HepG2 (cell line): ENCODE data around the gene ZNF446. TPM values are rescaled to one million over a fixed set of nuclear protein-coding genes. Genes with fewer than 3 reads are reported as not detected.

Source experiments
- ARNT2 ChIP-seq: sonication (generic); formaldehyde crosslinking; IDR thresholded peaks from 2 replicates; pipeline ENCODE4 v1.8.0; 2022; ENCODE audit warnings: mild to moderate bottlenecking, low read depth, missing genetic modification reagents, moderate library complexity
- KLF13 ChIP-seq: sonication (generic); formaldehyde crosslinking; IDR thresholded peaks from 2 replicates; pipeline ENCODE4 v1.4.0; 2020; ENCODE audit warnings: mild to moderate bottlenecking, missing genetic modification reagents
- SUZ12 ChIP-seq: fragments of 150-350 bp; IDR thresholded peaks from 2 replicates; pipeline ENCODE4 v1.6.1; 2014; ENCODE audit warnings: low read depth, low read length
- TIGD3 ChIP-seq: sonication (generic); formaldehyde crosslinking; IDR thresholded peaks from 2 replicates; pipeline ENCODE4 v1.5.1; 2020; ENCODE audit warnings: mild to moderate bottlenecking, missing genetic modification reagents, borderline replicate concordance
- ZFP41 ChIP-seq: sonication (generic); formaldehyde crosslinking; IDR thresholded peaks from 2 replicates; pipeline ENCODE4 v1.4.0; 2020; ENCODE audit warnings: mild to moderate bottlenecking, missing genetic modification reagents, borderline replicate concordance
- ZNF224 ChIP-seq: sonication (generic); formaldehyde crosslinking; IDR thresholded peaks from 2 replicates; pipeline ENCODE4 v1.5.0; 2020; ENCODE audit warnings: mild to moderate bottlenecking, missing genetic modification reagents
- ZNF44 ChIP-seq: sonication (generic); formaldehyde crosslinking; IDR thresholded peaks from 2 replicates; pipeline ENCODE4 v1.5.1; 2020; ENCODE audit warnings: mild to moderate bottlenecking, missing genetic modification reagents
- ZNF460 ChIP-seq: sonication (generic); formaldehyde crosslinking; IDR thresholded peaks from 2 replicates; pipeline ENCODE4 v1.5.1; 2020; ENCODE audit warnings: missing genetic modification reagents, mild to moderate bottlenecking, borderline replicate concordance
- ZNF614 ChIP-seq: IDR thresholded peaks from 2 replicates; pipeline ENCODE4 v1.6.1; 2018; ENCODE audit warnings: missing biosample characterization, missing genetic modification reagents, inconsistent platforms, borderline replicate concordance
- polyA plus RNA-seq, 8 experiments: library from polyadenylated mRNA; depleted of rRNA in 3 of 8; stranded (reverse) in 7 of 8; unstranded in 1 of 8; fragments of >200 nt; fragmentation: Illumina TruSeq in 4 of 8; extraction: Trizol in 4 of 8; gene quantifications; 2 replicates each; pipeline versions ENCODE4 v1.2.1 to v1.2.3, GENCODE V29; 2011 to 2016; ENCODE audit warnings: low read depth in 4 of 8, missing spikeins in 1 of 8, mixed read lengths in 1 of 8; ENCODE audit not compliant: insufficient read depth in 1 of 8
- total RNA-seq, 5 experiments: library from RNA; depleted of rRNA; stranded (reverse); fragments of >200 nt; fragmentation: Illumina TruSeq; extraction: Trizol; gene quantifications; 2 replicates each; pipeline ENCODE4 v1.2.3, GENCODE V29; 2016; ENCODE audit warnings: low read depth in 1 of 5
- TF ChIP-seq, protein P1 (sequence below): sonication (generic); formaldehyde crosslinking; IDR thresholded peaks from 2 replicates; pipeline ENCODE4 v1.9.0; 2021; ENCODE audit warnings: missing genetic modification reagents, mild to moderate bottlenecking, borderline replicate concordance
- TF ChIP-seq, protein P2 (sequence below): sonication (generic); formaldehyde crosslinking; IDR thresholded peaks from 2 replicates; pipeline ENCODE4 v1.9.0; 2021; ENCODE audit warnings: mild to moderate bottlenecking, missing genetic modification reagents
- TF ChIP-seq, protein P3 (sequence below): sonication (generic); formaldehyde crosslinking; conservative IDR thresholded peaks from 2 replicates; pipeline ENCODE4 v1.4.0; 2020; ENCODE audit warnings: missing genetic modification reagents
- TF ChIP-seq, protein P4 (sequence below): sonication (generic); formaldehyde crosslinking; IDR thresholded peaks from 2 replicates; pipeline ENCODE4 v1.5.1; 2020; ENCODE audit warnings: mild to moderate bottlenecking, missing genetic modification reagents, moderate library complexity

The ZNF446 gene
- total and polyA plus RNA-seq, 2 of the 13 experiments (the other 11 are each of a cell fraction or from before 2014, with no cell fraction given), result 3.0 to 3.6 TPM

- TF ChIP-seq SUZ12 (no peak), KLF13 (CRISPR knock-in tag) (no peak), ZNF614 (CRISPR knock-in tag) (peak; percentile 60; the same call in 1 of the 2 replicates), ARNT2 (CRISPR knock-in tag) (peak; percentile 87; the same call in 1 of the 2 replicates), TIGD3 (no peak), ZNF224 (CRISPR knock-in tag) (no peak; the same call in 1 of the 2 replicates), ZNF460 (CRISPR knock-in tag) (no peak; the same call in 1 of the 2 replicates), ZNF44 (no peak), ZFP41 (no peak)
- TF ChIP-seq, protein P1, sequence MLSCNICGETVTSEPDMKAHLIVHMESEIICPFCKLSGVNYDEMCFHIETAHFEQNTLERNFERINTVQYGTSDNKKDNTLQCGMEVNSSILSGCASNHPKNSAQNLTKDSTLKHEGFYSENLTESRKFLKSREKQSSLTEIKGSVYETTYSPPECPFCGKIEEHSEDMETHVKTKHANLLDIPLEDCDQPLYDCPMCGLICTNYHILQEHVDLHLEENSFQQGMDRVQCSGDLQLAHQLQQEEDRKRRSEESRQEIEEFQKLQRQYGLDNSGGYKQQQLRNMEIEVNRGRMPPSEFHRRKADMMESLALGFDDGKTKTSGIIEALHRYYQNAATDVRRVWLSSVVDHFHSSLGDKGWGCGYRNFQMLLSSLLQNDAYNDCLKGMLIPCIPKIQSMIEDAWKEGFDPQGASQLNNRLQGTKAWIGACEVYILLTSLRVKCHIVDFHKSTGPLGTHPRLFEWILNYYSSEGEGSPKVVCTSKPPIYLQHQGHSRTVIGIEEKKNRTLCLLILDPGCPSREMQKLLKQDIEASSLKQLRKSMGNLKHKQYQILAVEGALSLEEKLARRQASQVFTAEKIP (CRISPR knock-in tag), result no peak
- TF ChIP-seq, protein P2, sequence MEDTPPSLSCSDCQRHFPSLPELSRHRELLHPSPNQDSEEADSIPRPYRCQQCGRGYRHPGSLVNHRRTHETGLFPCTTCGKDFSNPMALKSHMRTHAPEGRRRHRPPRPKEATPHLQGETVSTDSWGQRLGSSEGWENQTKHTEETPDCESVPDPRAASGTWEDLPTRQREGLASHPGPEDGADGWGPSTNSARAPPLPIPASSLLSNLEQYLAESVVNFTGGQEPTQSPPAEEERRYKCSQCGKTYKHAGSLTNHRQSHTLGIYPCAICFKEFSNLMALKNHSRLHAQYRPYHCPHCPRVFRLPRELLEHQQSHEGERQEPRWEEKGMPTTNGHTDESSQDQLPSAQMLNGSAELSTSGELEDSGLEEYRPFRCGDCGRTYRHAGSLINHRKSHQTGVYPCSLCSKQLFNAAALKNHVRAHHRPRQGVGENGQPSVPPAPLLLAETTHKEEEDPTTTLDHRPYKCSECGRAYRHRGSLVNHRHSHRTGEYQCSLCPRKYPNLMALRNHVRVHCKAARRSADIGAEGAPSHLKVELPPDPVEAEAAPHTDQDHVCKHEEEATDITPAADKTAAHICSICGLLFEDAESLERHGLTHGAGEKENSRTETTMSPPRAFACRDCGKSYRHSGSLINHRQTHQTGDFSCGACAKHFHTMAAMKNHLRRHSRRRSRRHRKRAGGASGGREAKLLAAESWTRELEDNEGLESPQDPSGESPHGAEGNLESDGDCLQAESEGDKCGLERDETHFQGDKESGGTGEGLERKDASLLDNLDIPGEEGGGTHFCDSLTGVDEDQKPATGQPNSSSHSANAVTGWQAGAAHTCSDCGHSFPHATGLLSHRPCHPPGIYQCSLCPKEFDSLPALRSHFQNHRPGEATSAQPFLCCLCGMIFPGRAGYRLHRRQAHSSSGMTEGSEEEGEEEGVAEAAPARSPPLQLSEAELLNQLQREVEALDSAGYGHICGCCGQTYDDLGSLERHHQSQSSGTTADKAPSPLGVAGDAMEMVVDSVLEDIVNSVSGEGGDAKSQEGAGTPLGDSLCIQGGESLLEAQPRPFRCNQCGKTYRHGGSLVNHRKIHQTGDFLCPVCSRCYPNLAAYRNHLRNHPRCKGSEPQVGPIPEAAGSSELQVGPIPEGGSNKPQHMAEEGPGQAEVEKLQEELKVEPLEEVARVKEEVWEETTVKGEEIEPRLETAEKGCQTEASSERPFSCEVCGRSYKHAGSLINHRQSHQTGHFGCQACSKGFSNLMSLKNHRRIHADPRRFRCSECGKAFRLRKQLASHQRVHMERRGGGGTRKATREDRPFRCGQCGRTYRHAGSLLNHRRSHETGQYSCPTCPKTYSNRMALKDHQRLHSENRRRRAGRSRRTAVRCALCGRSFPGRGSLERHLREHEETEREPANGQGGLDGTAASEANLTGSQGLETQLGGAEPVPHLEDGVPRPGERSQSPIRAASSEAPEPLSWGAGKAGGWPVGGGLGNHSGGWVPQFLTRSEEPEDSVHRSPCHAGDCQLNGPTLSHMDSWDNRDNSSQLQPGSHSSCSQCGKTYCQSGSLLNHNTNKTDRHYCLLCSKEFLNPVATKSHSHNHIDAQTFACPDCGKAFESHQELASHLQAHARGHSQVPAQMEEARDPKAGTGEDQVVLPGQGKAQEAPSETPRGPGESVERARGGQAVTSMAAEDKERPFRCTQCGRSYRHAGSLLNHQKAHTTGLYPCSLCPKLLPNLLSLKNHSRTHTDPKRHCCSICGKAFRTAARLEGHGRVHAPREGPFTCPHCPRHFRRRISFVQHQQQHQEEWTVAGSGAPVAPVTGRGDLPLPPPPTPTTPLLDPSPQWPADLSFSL (CRISPR knock-in tag), result no peak
- TF ChIP-seq, protein P3, sequence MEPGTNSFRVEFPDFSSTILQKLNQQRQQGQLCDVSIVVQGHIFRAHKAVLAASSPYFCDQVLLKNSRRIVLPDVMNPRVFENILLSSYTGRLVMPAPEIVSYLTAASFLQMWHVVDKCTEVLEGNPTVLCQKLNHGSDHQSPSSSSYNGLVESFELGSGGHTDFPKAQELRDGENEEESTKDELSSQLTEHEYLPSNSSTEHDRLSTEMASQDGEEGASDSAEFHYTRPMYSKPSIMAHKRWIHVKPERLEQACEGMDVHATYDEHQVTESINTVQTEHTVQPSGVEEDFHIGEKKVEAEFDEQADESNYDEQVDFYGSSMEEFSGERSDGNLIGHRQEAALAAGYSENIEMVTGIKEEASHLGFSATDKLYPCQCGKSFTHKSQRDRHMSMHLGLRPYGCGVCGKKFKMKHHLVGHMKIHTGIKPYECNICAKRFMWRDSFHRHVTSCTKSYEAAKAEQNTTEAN (CRISPR knock-in tag), result no peak
- TF ChIP-seq, protein P4, sequence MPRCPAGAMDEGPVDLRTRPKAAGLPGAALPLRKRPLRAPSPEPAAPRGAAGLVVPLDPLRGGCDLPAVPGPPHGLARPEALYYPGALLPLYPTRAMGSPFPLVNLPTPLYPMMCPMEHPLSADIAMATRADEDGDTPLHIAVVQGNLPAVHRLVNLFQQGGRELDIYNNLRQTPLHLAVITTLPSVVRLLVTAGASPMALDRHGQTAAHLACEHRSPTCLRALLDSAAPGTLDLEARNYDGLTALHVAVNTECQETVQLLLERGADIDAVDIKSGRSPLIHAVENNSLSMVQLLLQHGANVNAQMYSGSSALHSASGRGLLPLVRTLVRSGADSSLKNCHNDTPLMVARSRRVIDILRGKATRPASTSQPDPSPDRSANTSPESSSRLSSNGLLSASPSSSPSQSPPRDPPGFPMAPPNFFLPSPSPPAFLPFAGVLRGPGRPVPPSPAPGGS (CRISPR knock-in tag), result peak; percentile 65
Observed at GRCh38 chr19:58499021-58499927, 23.1 kb downstream of the ZNF446 start (continued).
